GM12878 (cell line): ENCODE measurements around the gene CTXN1. TPM values are rescaled to one million over a fixed set of nuclear protein-coding genes. Genes with fewer than 3 reads are reported as not detected.
A peak's percentile ranks its signal among the peaks of the same experiment; 100 is the strongest.

Source experiments
- ATAC-seq: fragments of 200-7000 bp; cut with Tn5 transposase; 3 replicates; pipeline ENCODE4 v1.9.1; 2020; ENCODE audit warnings: mild to moderate bottlenecking, moderate library complexity
- BruUV-seq: library from RNA; stranded (reverse); fragments of 400-500 nt; replicated peaks from 2 replicates; lab custom pipeline; 2021; lab: Mats Ljungman, UMichigan
- CTCF ChIA-PET: fragments of 300-600 bp; sonication (Branson Sonifier 250); formaldehyde crosslinking; extraction: SDS; loops from one replicate; lab custom pipeline; 2021; ENCODE audit warnings: inconsistent platforms; lab: Yijun Ruan, JAX
- POLR2A ChIA-PET: fragments of 350-600 bp; formaldehyde crosslinking; extraction: SDS; loops from one replicate; lab custom pipeline; 2021; ENCODE audit warnings: inconsistent platforms; lab: Charles Lee
- RAD21 ChIA-PET: fragments of 300-600 bp; sonication (Branson Sonifier 250); formaldehyde crosslinking; loops from one replicate; lab custom pipeline; 2023; ENCODE audit warnings: antibody characterized with exemption; ENCODE audit not compliant: unreplicated experiment; lab: Charles Lee
- SMC1A ChIA-PET: fragments of 300-600 bp; sonication (Branson Sonifier 250); formaldehyde crosslinking; loops from one replicate; lab custom pipeline; 2023; ENCODE audit not compliant: unreplicated experiment, uncharacterized antibody; lab: Charles Lee
- DNase-seq: peaks from one replicate; pipeline ENCODE4 v3.0.0-alpha.2; 2011; ENCODE audit warnings: low read depth, low spot score
- FAIRE-seq: peaks from 3 replicates; lab custom pipeline; 2011; peaks lifted over from hg19 to GRCh38; lab: Jason Lieb, UNC
- H2AFZ ChIP-seq: 2 replicates; pipeline ENCODE4 v1.6.0; 2011; ENCODE audit warnings: low read depth, low read length, control low read depth; ENCODE audit not compliant: control insufficient read depth
- H3K27ac ChIP-seq: 2 replicates; pipeline ENCODE4 v1.5.1; 2011; ENCODE audit warnings: control low read depth; ENCODE audit not compliant: control insufficient read depth, insufficient read depth
- H3K27me3 ChIP-seq, 2 experiments: replicated peaks in 1 of 2; 2 replicates each; pipeline versions ENCODE4 v1.6.0 to v1.6.1; 2011; ENCODE audit warnings: low read length in 1 of 2; ENCODE audit not compliant: control insufficient read depth in 2 of 2, insufficient read depth in 2 of 2
- H3K36me3 ChIP-seq, 2 experiments: 2 replicates each; pipeline ENCODE4 v1.5.1; 2011; ENCODE audit warnings: low read length in 1 of 2; ENCODE audit not compliant: control insufficient read depth in 2 of 2, insufficient read depth in 2 of 2
- H3K4me1 ChIP-seq: 2 replicates; pipeline ENCODE4 v1.6.1; 2011; ENCODE audit warnings: mild to moderate bottlenecking, low read length, moderate library complexity, mixed read lengths; ENCODE audit not compliant: control insufficient read depth, insufficient read depth
- H3K4me2 ChIP-seq: 2 replicates; pipeline ENCODE4 v1.6.0; 2011; ENCODE audit warnings: control low read depth; ENCODE audit not compliant: control insufficient read depth, insufficient read depth
- H3K4me3 ChIP-seq: fragments of 200-600 bp; sonication (generic); 2 replicates; pipeline ENCODE4 v1.5.1; 2016
- H3K79me2 ChIP-seq: 2 replicates; pipeline ENCODE4 v1.6.0; 2011; ENCODE audit warnings: low read length; ENCODE audit not compliant: control insufficient read depth, insufficient read depth
- H3K9ac ChIP-seq: 2 replicates; pipeline ENCODE4 v1.8.0; 2011; ENCODE audit warnings: low read length, control low read depth, mixed read lengths; ENCODE audit not compliant: control insufficient read depth, insufficient read depth
- H3K9me3 ChIP-seq: replicated peaks from 3 replicates; pipeline ENCODE4 v1.5.1; 2011; ENCODE audit warnings: mild to moderate bottlenecking, low read length; ENCODE audit not compliant: control insufficient read depth, insufficient read depth
- H4K20me1 ChIP-seq: 2 replicates; pipeline ENCODE4 v1.6.0; 2011; ENCODE audit not compliant: control insufficient read depth, insufficient read depth
- BHLHE40 ChIP-seq, 2 experiments: fragments of 450-650 bp in 1 of 2; IDR thresholded peaks; 2 replicates each; pipeline ENCODE4 v1.6.1; 2011 to 2017; ENCODE audit warnings: low read depth in 2 of 2, borderline replicate concordance in 1 of 2, improper control_type of control experiment in 1 of 2, low read length in 1 of 2, mild to moderate bottlenecking in 1 of 2
- CEBPZ ChIP-seq: fragments of 150-350 bp; IDR thresholded peaks from 2 replicates; pipeline ENCODE4 v1.6.1; 2016; ENCODE audit warnings: low read depth, low read length
- DPF2 ChIP-seq: fragments of 450-650 bp; IDR thresholded peaks from 2 replicates; pipeline ENCODE4 v1.6.1; 2017; ENCODE audit warnings: mild to moderate bottlenecking
- EGR1 ChIP-seq, 2 experiments: IDR thresholded peaks; 1 replicate in 1 of 2; 2 replicates in 1 of 2; pipeline ENCODE4 v1.6.1; 2011 to 2012; ENCODE audit warnings: low read depth in 2 of 2, low read length in 2 of 2, borderline replicate concordance in 1 of 2, mild to moderate bottlenecking in 1 of 2, moderate library complexity in 1 of 2
- HDGF ChIP-seq: fragments of 450-650 bp; IDR thresholded peaks from 2 replicates; pipeline ENCODE4 v1.6.1; 2016; ENCODE audit warnings: antibody characterized with exemption
- IKZF1 ChIP-seq: fragments of 450-650 bp; conservative IDR thresholded peaks from 2 replicates; pipeline ENCODE4 v1.6.1; 2017; ENCODE audit warnings: antibody characterized with exemption, mild to moderate bottlenecking
- MAX ChIP-seq: IDR thresholded peaks from 2 replicates; pipeline ENCODE4 v1.6.1; 2012; ENCODE audit warnings: low read depth, low read length, improper control_type of control experiment
- MLLT1 ChIP-seq: fragments of 450-650 bp; IDR thresholded peaks from 2 replicates; pipeline ENCODE4 v1.6.1; 2016; ENCODE audit warnings: mild to moderate bottlenecking
- NBN ChIP-seq: fragments of 450-650 bp; IDR thresholded peaks from 2 replicates; pipeline ENCODE4 v1.6.1; 2016
- POLR2AphosphoS5 ChIP-seq: IDR thresholded peaks from 2 replicates; pipeline ENCODE4 v1.6.1; 2011; ENCODE audit warnings: mild to moderate bottlenecking, low read length, inconsistent platforms
- POU2F2 ChIP-seq: IDR thresholded peaks from 3 replicates; pipeline ENCODE4 v1.6.1; 2011; ENCODE audit warnings: low read depth, mild to moderate bottlenecking, low read length, borderline replicate concordance
- RUNX3 ChIP-seq: IDR thresholded peaks from 2 replicates; pipeline ENCODE4 v1.6.1; 2012; ENCODE audit warnings: low read length, inconsistent platforms
- SP1 ChIP-seq: IDR thresholded peaks from one replicate; pipeline ENCODE4 v1.6.1; 2011; ENCODE audit warnings: low read depth, low read length
- SRF ChIP-seq, 2 experiments: IDR thresholded peaks; 2 replicates each; pipeline ENCODE4 v1.6.1; 2011; ENCODE audit warnings: low read depth in 2 of 2, low read length in 2 of 2, mild to moderate bottlenecking in 1 of 2, moderate library complexity in 1 of 2
- WGBS: methylation state at CpG from one replicate; pipeline ENCODE4 v1.1.6; 2016; ENCODE audit warnings: low lambda C conversion rate; ENCODE audit not compliant: insufficient replicate concordance, insufficient coverage; ENCODE audit errors: missing lambda C conversion rate; 5-methylcytosine and 5-hydroxymethylcytosine counted together
- in situ Hi-C: fragments of 300-500 bp; cut with MboI; formaldehyde crosslinking; loops from 9 replicates; pipeline ENCODE4 v1.14.3; 2018; ENCODE audit warnings: mixed read lengths
- intact Hi-C: fragments of 100-400 bp; cut with micrococcal nuclease; formaldehyde crosslinking; loops from one replicate; pipeline ENCODE4 v1.14.2; 2022; ENCODE audit not compliant: unreplicated experiment
- polyA plus RNA-seq, 11 experiments: library from polyadenylated mRNA; depleted of rRNA in 4 of 11; unstranded in 6 of 11; stranded (reverse) in 5 of 11; fragments of >200 nt; fragmentation: Nextera tagmentation in 4 of 11; fragmentation: Illumina TruSeq in 1 of 11; extraction: Ambion mirVana in 4 of 11; extraction: Trizol in 1 of 11; gene quantifications; 1 replicate in 1 of 11; 2 replicates in 10 of 11; pipeline versions ENCODE4 v1.2.1 to v1.2.3, GENCODE V29; 2011 to 2016; ENCODE audit warnings: inconsistent platforms in 2 of 11, missing spikeins in 2 of 11, low read depth in 1 of 11
- total RNA-seq, 4 experiments: library from RNA; depleted of rRNA in 3 of 4; stranded (reverse); fragments of >200 nt in 3 of 4; fragmentation: Illumina TruSeq in 1 of 4; extraction: Trizol in 1 of 4; gene quantifications; 2 replicates each; pipeline versions ENCODE4 v1.2.1 to v1.2.3, GENCODE V29; 2013 to 2021
- TF ChIP-seq, protein P1 (sequence below), 3 experiments: IDR thresholded peaks in 2 of 3; conservative IDR thresholded peaks in 1 of 3; 2 replicates each; pipeline ENCODE4 v1.5.1; 2011; ENCODE audit warnings: low read depth in 3 of 3, low read length in 3 of 3, mild to moderate bottlenecking in 3 of 3, control low read depth in 2 of 3, moderate library complexity in 2 of 3, inconsistent platforms in 1 of 3, mixed read lengths in 1 of 3; ENCODE audit not compliant: control insufficient read depth in 2 of 3, insufficient read depth in 1 of 3; ENCODE audit errors: extremely low read depth in 1 of 3

The CTXN1 gene
- total and polyA plus RNA-seq, 10 of the 15 experiments (the other 5 are each of a cell fraction or from before 2014, with no cell fraction given) = 0.04 to 1.0 (median 0.38) TPM; not detected in 4

- peak; percentile 72 for ATAC-seq
- intact Hi-C loops = no loop called here
- Histone ChIP-seq H3K4me3 (peak overlapping the region; percentile 82), H2AFZ (peak overlapping the region; percentile 97), H3K27ac (peak overlapping the region; percentile 44), H3K4me2 (peak overlapping the region; percentile 96), H3K4me1 (peaks cover 11% of the 10 kb centered on the region), H4K20me1 (no peaks in the 10 kb centered on the region), H3K79me2 (no peaks in the 10 kb centered on the region), H3K27me3 (peaks cover 8 to 21% of the 10 kb centered on the region in 2 experiments), H3K9ac (peak overlapping the region; percentile 69), H3K36me3 (no peaks in the 10 kb centered on the region; a peak in 1 of 4 replicates), H3K9me3 (no peaks in the 10 kb centered on the region; the same call in 2 of the 3 replicates)
- ChIA-PET SMC1A (interaction anchor here (1.6 to 2.5 kb wide), 2 partner anchors 17 to 23 kb away, joined by 7 to 13 read pairs; partner anchors contain the start of genes MAP2K7 and TIMM44), CTCF (interaction anchor here (0.6 to 3.9 kb wide), 11 partner anchors 12 to 352 kb away, joined by 3 to 32 read pairs (median 3); partner anchors contain the start of genes MAP2K7, TIMM44 and TRAPPC5), RAD21 (interaction anchor here (0.6 to 2.5 kb wide), 16 partner anchors 9 to 818 kb away, joined by 3 to 17 read pairs (median 4); partner anchors contain the start of genes MAP2K7, TIMM44 and TRAPPC5), POLR2A (interaction anchor here (0.5 to 2.9 kb wide), 9 partner anchors 9 to 821 kb away, joined by 3 to 27 read pairs (median 4); partner anchors contain the start of genes MAP2K7 and TIMM44)
- peak; percentile 57 for FAIRE-seq
- peak; percentile 78 for DNase-seq
- TSS peak; percentile 88 for BruUV-seq
- WGBS = 2% methylated on average over 21 of the region's 62 CpGs
- in situ Hi-C loops = no loop called here
- TF ChIP-seq POLR2AphosphoS5 = no peak
- no peak for TF ChIP-seq POU2F2
- no peak for TF ChIP-seq SRF (IDR thresholded peaks at IDR 0.05; ENCODE audit: low read depth in 2 of 2, low read length in 2 of 2)
- no peak for TF ChIP-seq CEBPZ
- peak; percentile 40; the same call in 1 of the 2 replicates for TF ChIP-seq DPF2
- peak in 1 of 2 experiments; percentile 99; a peak in 2 of 3 replicates for TF ChIP-seq EGR1 (IDR thresholded peaks at IDR 0.05; ENCODE audit: borderline replicate concordance in 1 of 2, low read depth in 2 of 2, low read length in 2 of 2)
- peak; percentile 34 for TF ChIP-seq SP1
- TF ChIP-seq BHLHE40 (IDR thresholded peaks at IDR 0.05; ENCODE audit: borderline replicate concordance in 1 of 2, low read depth in 2 of 2, low read length in 1 of 2) = peak; percentile 6 to 10; a peak in 2 of 4 replicates
- TF ChIP-seq HDGF = peak; percentile 93; the same call in 1 of the 2 replicates
- 0 out of 2 replicates have a peak, but pooled peaks have one; percentile 49 for TF ChIP-seq MAX
- TF ChIP-seq MLLT1 = peak; percentile 52; the same call in 1 of the 2 replicates
- TF ChIP-seq IKZF1 = no peak
- TF ChIP-seq, protein P1, sequence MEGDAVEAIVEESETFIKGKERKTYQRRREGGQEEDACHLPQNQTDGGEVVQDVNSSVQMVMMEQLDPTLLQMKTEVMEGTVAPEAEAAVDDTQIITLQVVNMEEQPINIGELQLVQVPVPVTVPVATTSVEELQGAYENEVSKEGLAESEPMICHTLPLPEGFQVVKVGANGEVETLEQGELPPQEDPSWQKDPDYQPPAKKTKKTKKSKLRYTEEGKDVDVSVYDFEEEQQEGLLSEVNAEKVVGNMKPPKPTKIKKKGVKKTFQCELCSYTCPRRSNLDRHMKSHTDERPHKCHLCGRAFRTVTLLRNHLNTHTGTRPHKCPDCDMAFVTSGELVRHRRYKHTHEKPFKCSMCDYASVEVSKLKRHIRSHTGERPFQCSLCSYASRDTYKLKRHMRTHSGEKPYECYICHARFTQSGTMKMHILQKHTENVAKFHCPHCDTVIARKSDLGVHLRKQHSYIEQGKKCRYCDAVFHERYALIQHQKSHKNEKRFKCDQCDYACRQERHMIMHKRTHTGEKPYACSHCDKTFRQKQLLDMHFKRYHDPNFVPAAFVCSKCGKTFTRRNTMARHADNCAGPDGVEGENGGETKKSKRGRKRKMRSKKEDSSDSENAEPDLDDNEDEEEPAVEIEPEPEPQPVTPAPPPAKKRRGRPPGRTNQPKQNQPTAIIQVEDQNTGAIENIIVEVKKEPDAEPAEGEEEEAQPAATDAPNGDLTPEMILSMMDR (IDR thresholded peaks at IDR 0.05 in 2 of 3, conservative IDR thresholded peaks at IDR 0.05 in 1 of 3; ENCODE audit: control insufficient read depth in 2 of 3, extremely low read depth in 1 of 3, insufficient read depth in 1 of 3, low read depth in 3 of 3, low read length in 3 of 3) = no peak
- TF ChIP-seq RUNX3 = 0 out of 2 replicates have a peak, but pooled peaks have one; percentile 30
- TF ChIP-seq NBN = peak; percentile 92
Observed at GRCh38 chr19:7920519-7921301, 5.2 kb downstream of the CTXN1 start.
